Stimulated activated naive CD8-positive, alpha-beta T cell treated with anti-CD3 and anti-CD28 coated beads, Interleukin-15, Interleukin-2, amounts not matched to agents 100 ng/mL and 50 ng/mL, for 24 hours (primary cell): Measurements from ENCODE around the gene PRRC2B.

Experiments used
- H3K27ac Mint-ChIP-seq: one replicate; pipeline ENCODE4 v1.8.0; 2021; ENCODE audit warnings: mild to moderate bottlenecking, mixed read lengths
- H3K27me3 Mint-ChIP-seq: one replicate; pipeline ENCODE4 v1.8.0; 2021; ENCODE audit warnings: mixed read lengths
- H3K36me3 Mint-ChIP-seq: one replicate; pipeline ENCODE4 v1.8.0; 2021; ENCODE audit warnings: low read depth, mixed read lengths
- H3K4me1 Mint-ChIP-seq: one replicate; pipeline ENCODE4 v1.8.0; 2021; ENCODE audit warnings: low read depth, mixed read lengths
- H3K4me3 Mint-ChIP-seq: one replicate; pipeline ENCODE4 v1.8.0; 2021; ENCODE audit warnings: mild to moderate bottlenecking, mixed read lengths
- H3K9me3 Mint-ChIP-seq: one replicate; pipeline ENCODE4 v1.8.0; 2021; ENCODE audit warnings: mixed read lengths

Gene PRRC2B

GRCh38 chr9:131475111-131475955 is 81.4 kb downstream of the PRRC2B start:
- H3K27ac Mint-ChIP-seq: peak overlapping the region; percentile 21
- H3K4me3 Mint-ChIP-seq: no peak overlapping the region
- no peaks in the 10 kb centered on the region for H3K9me3 Mint-ChIP-seq
- H3K4me1 Mint-ChIP-seq: no peaks in the 10 kb centered on the region
- no peaks in the 10 kb centered on the region for H3K27me3 Mint-ChIP-seq
- H3K36me3 Mint-ChIP-seq: peaks cover 60% of the 10 kb centered on the region

- no peaks in the 10 kb centered on the region for H3K27me3 Mint-ChIP-seq
- no peak overlapping the region for H3K4me3 Mint-ChIP-seq
- no peak overlapping the region for H3K27ac Mint-ChIP-seq
- H3K9me3 Mint-ChIP-seq: no peaks in the 10 kb centered on the region
- no peaks in the 10 kb centered on the region for H3K4me1 Mint-ChIP-seq
- peaks cover 59% of the 10 kb centered on the region for H3K36me3 Mint-ChIP-seq
Observed at GRCh38 chr9:131475956-131476776, 82.3 kb downstream of the PRRC2B start.

- H3K36me3 Mint-ChIP-seq: peaks cover 56% of the 10 kb centered on the region
- no peak overlapping the region for H3K4me3 Mint-ChIP-seq
- H3K4me1 Mint-ChIP-seq: no peaks in the 10 kb centered on the region
- H3K27ac Mint-ChIP-seq: no peak overlapping the region
- H3K9me3 Mint-ChIP-seq: no peaks in the 10 kb centered on the region
- H3K27me3 Mint-ChIP-seq: no peaks in the 10 kb centered on the region
Observed at GRCh38 chr9:131476777-131477345, 83.0 kb downstream of the PRRC2B start.

GRCh38 chr9:131477367-131477766 is 83.5 kb downstream of the PRRC2B start:
- peaks cover 59% of the 10 kb centered on the region for H3K36me3 Mint-ChIP-seq
- H3K4me1 Mint-ChIP-seq: no peaks in the 10 kb centered on the region
- no peaks in the 10 kb centered on the region for H3K9me3 Mint-ChIP-seq
- no peak overlapping the region for H3K27ac Mint-ChIP-seq
- no peaks in the 10 kb centered on the region for H3K27me3 Mint-ChIP-seq
- H3K4me3 Mint-ChIP-seq: no peak overlapping the region

- H3K9me3 Mint-ChIP-seq: no peaks in the 10 kb centered on the region
- H3K4me1 Mint-ChIP-seq: no peaks in the 10 kb centered on the region
- H3K27me3 Mint-ChIP-seq: no peaks in the 10 kb centered on the region
- peaks cover 59% of the 10 kb centered on the region for H3K36me3 Mint-ChIP-seq
- no peak overlapping the region for H3K27ac Mint-ChIP-seq
- H3K4me3 Mint-ChIP-seq: no peak overlapping the region
Observed at GRCh38 chr9:131477816-131478419, 84.0 kb downstream of the PRRC2B start.

- Mint-ChIP-seq H3K36me3 (peaks cover 60% of the 10 kb centered on the region), H3K27ac (no peak overlapping the region), H3K4me3 (no peak overlapping the region), H3K27me3 (no peaks in the 10 kb centered on the region), H3K9me3 (no peaks in the 10 kb centered on the region), H3K4me1 (no peaks in the 10 kb centered on the region)
Observed at GRCh38 chr9:131478421-131478868, 84.6 kb downstream of the PRRC2B start.

- no peaks in the 10 kb centered on the region for H3K4me1 Mint-ChIP-seq
- no peak overlapping the region for H3K4me3 Mint-ChIP-seq
- H3K36me3 Mint-ChIP-seq: peaks cover 55% of the 10 kb centered on the region
- H3K9me3 Mint-ChIP-seq: no peaks in the 10 kb centered on the region
- no peak overlapping the region for H3K27ac Mint-ChIP-seq
- H3K27me3 Mint-ChIP-seq: no peaks in the 10 kb centered on the region
Observed at GRCh38 chr9:131478911-131479310, 85.0 kb downstream of the PRRC2B start.

GRCh38 chr9:131480258-131480657 is 86.4 kb downstream of the PRRC2B start:
- Mint-ChIP-seq H3K4me1 (no peaks in the 10 kb centered on the region), H3K27ac (no peak overlapping the region), H3K27me3 (no peaks in the 10 kb centered on the region), H3K9me3 (no peaks in the 10 kb centered on the region), H3K36me3 (peaks cover 49% of the 10 kb centered on the region), H3K4me3 (no peak overlapping the region)

- no peaks in the 10 kb centered on the region for H3K27me3 Mint-ChIP-seq
- H3K4me1 Mint-ChIP-seq: no peaks in the 10 kb centered on the region
- H3K9me3 Mint-ChIP-seq: no peaks in the 10 kb centered on the region
- H3K4me3 Mint-ChIP-seq: no peak overlapping the region
- peaks cover 58% of the 10 kb centered on the region for H3K36me3 Mint-ChIP-seq
- no peak overlapping the region for H3K27ac Mint-ChIP-seq
Observed at GRCh38 chr9:131481441-131482342, 87.8 kb downstream of the PRRC2B start.

- no peaks in the 10 kb centered on the region for H3K27me3 Mint-ChIP-seq
- peaks cover 65% of the 10 kb centered on the region for H3K36me3 Mint-ChIP-seq
- H3K4me1 Mint-ChIP-seq: no peaks in the 10 kb centered on the region
- no peak overlapping the region for H3K4me3 Mint-ChIP-seq
- H3K27ac Mint-ChIP-seq: peak overlapping the region; percentile 34
- no peaks in the 10 kb centered on the region for H3K9me3 Mint-ChIP-seq
Observed at GRCh38 chr9:131482343-131483006, 88.6 kb downstream of the PRRC2B start.

- H3K27ac Mint-ChIP-seq: no peak overlapping the region
- no peak overlapping the region for H3K4me3 Mint-ChIP-seq
- no peaks in the 10 kb centered on the region for H3K4me1 Mint-ChIP-seq
- no peaks in the 10 kb centered on the region for H3K9me3 Mint-ChIP-seq
- H3K36me3 Mint-ChIP-seq: peaks cover 69% of the 10 kb centered on the region
- H3K27me3 Mint-ChIP-seq: no peaks in the 10 kb centered on the region
Observed at GRCh38 chr9:131483319-131484050, 89.6 kb downstream of the PRRC2B start.

GRCh38 chr9:131484051-131484445 is 90.2 kb downstream of the PRRC2B start:
- no peaks in the 10 kb centered on the region for H3K27me3 Mint-ChIP-seq
- no peaks in the 10 kb centered on the region for H3K4me1 Mint-ChIP-seq
- no peaks in the 10 kb centered on the region for H3K9me3 Mint-ChIP-seq
- peaks cover 69% of the 10 kb centered on the region for H3K36me3 Mint-ChIP-seq
- H3K4me3 Mint-ChIP-seq: no peak overlapping the region
- H3K27ac Mint-ChIP-seq: no peak overlapping the region

GRCh38 chr9:131484560-131485185 is 90.8 kb downstream of the PRRC2B start:
- Mint-ChIP-seq H3K27ac (no peak overlapping the region), H3K4me3 (no peak overlapping the region)

More at GRCh38 chr9:131484560-131485185, 90.8 kb downstream of the PRRC2B start:
- Mint-ChIP-seq H3K9me3 (no peaks in the 10 kb centered on the region), H3K27me3 (no peaks in the 10 kb centered on the region), H3K36me3 (peaks cover 68% of the 10 kb centered on the region), H3K4me1 (no peaks in the 10 kb centered on the region)
